UCSD-AML1 (cell line): ENCODE data around the gene PRDM16.

Experiments used
- DNase-seq: peaks from one replicate; lab custom pipeline; 2025; ENCODE audit not compliant: unreplicated experiment; lab: John Stamatoyannopoulos, UW

PRDM16 gene

GRCh38 chr1:3290915-3291314, 221.9 kb downstream of the PRDM16 start:
- DNase-seq: no peak

- no peak for DNase-seq
Observed at GRCh38 chr1:3292051-3292722, 223.2 kb downstream of the PRDM16 start.

DNA sequence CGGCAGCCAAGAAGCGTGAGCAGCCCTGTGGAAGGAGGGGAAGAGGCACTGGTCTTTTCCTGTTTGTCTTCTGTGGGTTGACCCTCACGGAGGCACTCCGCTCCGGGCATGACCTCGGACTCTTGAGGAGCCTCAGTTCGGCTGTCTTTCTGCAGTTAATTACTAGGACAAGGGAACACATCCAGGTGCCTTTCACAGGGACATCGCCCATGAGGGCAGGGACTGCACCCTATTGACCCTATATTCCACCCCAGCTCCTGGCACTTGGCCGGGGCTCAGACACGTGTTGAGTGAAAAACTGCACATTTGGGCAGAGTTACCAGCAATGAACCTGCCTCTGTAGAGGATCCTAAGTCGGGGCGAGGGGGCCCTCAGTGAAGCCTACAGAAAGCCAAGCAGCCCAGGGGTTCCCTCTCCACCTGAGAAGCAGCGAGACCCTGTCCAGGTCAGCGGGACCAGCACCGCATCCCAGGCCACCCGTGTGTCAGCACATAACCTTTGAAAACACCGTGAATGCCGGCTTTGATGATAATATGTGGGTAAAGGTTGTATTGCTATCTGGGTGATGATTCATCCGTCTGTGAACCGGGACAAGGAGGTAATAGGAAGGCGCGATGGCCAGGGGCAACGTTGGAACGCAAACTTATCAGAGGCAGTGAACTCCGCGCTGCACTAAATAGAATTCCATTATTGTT, 224.0 kb downstream of the PRDM16 start:
- DNase-seq: no peak

- DNase-seq: no peak
Observed at GRCh38 chr1:3293563-3294080, 224.6 kb downstream of the PRDM16 start.

DNA sequence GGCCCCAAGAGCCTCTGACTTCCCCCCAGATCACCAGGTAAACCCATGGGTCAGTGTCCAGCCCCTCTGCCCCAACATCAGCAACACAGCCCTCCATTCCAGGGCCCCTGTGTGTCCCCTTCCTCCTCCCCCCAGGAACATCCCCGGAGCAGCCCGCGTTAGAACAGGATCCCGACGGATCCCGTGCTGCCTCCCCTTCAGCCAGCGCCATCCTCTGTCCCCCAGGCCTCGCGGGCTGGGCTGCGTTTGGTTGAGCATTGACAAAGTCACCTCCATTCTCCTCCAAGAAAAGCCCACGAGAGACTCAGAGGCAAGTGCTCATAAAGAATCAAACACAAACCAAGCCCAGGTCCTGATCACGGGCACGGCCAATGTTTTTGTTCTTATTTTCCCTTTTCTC, 225.4 kb downstream of the PRDM16 start:
- DNase-seq: no peak

DNA sequence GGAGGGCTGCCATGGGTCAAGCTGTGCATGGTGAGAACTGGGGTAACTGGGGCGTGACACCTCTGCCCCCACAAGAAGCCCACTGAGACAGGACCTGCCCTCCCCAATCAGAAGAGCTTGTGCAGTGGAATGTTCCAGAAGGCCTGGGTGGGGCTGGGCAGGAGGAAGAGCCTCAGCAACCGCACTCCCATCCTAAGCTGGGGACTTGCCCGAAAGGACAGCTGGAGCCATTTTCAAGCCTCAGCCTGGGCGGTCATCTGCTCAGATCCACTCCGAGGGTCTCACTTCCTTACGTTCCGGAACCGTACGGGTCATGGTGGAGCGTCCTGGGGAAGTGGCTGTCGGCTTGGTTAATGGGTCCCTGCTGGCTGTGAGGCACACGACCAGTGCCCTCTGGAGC, 226.8 kb downstream of the PRDM16 start:
- DNase-seq: no peak

DNA sequence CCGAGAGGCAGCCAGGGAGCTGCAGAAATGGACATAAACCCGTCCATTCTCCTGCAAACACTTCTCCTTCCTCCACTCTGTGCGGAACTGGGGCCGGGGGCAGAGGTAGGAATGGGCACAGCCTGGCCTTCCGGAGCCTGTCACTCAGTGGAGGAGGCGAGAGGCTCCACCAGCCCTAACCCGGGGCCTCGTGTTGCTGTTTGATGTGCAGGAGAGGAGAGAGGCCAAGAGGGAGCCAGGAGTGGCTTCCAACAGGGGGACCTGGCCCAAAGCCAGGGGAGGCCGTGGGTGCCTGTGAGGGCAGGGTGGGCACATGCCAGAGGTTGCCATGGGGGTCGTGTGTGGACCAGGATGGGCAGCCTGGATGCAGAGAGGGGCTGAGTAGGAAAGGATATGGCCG, 227.3 kb downstream of the PRDM16 start:
- no peak for DNase-seq

GRCh38 chr1:3296826-3297225, 227.8 kb downstream of the PRDM16 start:
- no peak for DNase-seq

- no peak for DNase-seq
Observed at GRCh38 chr1:3297756-3298155, 228.8 kb downstream of the PRDM16 start.

DNA sequence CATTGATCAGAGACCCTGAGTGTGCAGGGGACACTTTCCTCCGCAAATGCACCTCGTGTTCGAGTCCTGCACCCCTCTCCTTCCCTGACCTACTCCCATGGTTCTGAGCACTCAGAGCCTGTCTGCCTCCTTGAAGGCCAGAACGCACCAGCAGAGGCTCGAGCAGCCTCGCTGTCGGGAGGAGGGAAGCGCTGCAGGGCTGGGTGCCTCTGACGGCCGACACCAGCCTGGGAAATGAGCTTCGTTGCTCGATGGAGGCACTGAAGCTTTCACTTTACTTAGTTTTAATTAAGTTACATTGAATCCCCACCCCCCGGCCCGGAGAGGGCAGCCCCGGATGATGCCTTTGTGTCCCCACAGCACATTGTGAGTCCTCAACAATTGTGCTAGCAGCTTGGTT, 229.2 kb downstream of the PRDM16 start:
- DNase-seq: no peak

GRCh38 chr1:3304246-3304645, 235.2 kb downstream of the PRDM16 start:
- no peak for DNase-seq

DNA sequence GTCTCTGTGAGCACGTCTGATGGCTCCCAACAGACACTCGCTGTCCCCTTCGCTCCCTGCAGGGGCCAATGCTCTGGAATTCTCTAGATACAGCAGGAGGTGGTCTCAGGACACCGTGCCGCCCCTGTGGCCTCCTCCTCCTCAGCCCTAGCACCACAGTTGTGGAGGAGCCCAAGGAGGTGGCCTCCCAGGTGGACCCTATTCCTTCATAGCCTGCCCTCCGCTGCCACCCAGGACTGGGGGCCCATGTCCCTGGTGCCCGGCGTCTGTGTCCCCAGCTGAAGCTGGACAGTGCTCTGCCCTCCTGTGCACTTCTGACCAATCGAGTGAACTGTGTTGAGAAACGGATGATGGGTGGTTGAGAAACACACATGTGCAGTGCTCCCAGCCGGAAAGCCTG, 235.7 kb downstream of the PRDM16 start:
- DNase-seq: no peak

- no peak for DNase-seq
Observed at GRCh38 chr1:3305156-3305555, 236.2 kb downstream of the PRDM16 start.

DNA sequence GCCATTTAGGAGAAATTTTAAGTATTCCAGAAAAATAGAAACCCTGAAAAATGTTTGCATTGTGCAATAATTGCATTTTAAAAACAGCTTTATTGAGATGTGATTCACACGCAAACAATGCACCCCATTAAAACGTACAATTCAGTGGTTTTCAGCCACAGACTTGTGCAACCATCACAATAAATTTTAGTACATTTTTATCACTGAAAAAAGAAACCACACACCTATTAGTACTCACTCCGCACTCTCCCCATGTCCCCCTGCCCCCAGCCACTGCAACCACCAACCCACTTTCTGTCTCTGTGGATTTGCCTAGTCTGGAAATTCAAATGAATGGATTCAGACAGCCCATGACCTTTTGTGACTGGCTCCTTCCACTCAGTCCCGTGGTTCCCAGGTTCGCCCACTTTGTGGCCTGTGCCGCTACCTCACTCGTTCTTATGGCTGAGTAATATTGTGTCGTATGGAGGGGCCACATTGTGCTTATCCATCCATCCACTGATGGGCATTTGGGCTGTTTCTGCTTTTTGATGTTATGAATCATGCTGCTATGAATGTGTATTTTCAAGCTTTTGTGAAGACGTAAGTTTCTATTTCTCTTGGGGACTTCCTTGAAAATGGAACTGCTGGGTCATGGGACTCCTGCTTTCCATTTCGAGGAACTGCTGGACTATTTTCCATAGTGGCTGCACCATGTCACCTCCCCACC, 237.7 kb downstream of the PRDM16 start:
- DNase-seq: no peak

DNA sequence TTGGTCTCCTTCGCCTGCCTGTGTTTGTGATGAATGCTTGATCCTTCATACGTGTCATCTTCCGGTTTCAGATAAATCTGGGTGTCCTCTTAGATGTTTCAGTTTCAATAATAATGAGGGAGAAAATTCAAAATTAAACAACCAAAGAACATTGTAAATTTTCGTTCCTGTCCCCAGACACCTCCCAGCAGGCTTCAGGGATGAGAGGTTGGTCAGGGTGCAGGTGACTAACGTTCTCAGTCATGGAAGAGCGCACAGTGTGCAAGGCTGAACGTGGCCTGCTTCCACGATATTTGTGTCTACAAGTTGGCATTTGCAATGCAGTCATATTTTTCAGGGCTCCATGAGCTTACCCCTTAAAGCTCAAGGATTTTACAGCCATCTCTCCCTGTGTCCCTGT, 238.4 kb downstream of the PRDM16 start:
- DNase-seq: no peak

DNA sequence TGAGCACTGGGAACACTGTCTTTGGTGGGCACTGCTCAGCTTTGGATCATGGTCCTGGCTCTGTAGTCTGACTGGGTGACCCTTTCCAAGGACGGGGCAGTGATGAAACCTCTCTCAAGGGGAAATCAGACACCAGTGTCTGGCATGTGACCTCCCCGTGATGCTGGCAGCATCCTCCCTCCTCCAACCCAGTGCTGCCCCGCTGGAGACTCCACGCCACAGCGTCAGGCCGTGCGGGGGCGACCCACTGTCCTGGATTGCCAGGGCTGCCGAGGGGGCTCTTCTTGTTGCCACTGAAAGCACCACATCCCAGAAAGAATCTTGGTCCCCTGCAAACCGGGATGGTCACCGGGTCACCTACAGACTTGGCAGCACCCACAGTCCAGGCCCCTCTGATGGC, 239.1 kb downstream of the PRDM16 start:
- DNase-seq: no peak

GRCh38 chr1:3310718-3311400, 241.9 kb downstream of the PRDM16 start:
- DNase-seq: no peak

DNA sequence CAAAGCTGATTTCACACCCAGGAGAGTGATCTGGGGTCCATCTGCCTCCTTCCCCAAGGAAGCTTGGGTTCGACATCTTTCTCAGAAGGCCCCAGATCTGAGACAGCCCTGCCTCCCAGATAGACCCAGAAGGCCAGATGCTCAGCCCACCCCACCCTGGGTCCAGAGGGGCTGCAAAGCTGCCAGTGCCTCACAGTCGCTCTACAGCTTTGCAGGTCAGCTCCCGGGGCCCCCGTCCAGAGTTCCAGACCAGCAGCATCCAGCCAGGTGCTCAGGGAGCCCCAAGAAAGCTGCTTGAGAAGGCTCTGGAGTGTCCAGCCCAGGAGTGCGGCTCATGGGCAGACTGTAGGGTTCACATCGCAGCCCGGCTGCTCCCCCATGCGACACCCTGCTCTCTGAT, 242.7 kb downstream of the PRDM16 start:
- DNase-seq: no peak

- DNase-seq: no peak
Observed at GRCh38 chr1:3312310-3312897, 243.4 kb downstream of the PRDM16 start.

GRCh38 chr1:3312898-3313575, 244.0 kb downstream of the PRDM16 start:
- DNase-seq: peak; percentile 85

DNA sequence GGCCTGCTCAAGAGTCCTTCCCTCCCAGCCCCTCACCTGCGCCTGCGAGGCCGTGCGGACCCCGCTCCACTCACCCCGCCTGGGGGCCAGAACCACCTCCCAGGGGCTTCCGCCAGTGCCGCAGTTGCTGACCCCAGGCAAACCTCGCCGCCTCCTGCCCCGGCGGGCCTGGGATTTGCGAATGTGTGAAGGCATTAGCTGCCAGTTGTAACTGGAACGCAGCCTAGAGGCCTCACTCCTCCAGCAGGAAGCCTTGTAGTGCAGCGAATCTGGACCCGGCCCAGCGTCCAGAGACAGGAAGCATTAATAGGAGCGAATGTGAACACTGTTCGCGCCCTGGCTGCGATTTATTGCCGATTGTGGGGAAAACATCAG, 244.6 kb downstream of the PRDM16 start:
- no peak for DNase-seq
